Activated naive CD8-positive, alpha-beta T cell (primary cell): Measurements from ENCODE around the gene LHX4.

Experiments
- H3K27ac Mint-ChIP-seq: one replicate; pipeline ENCODE4 v1.8.0; 2021; ENCODE audit warnings: mixed read lengths
- H3K27me3 Mint-ChIP-seq: one replicate; pipeline ENCODE4 v1.8.0; 2021; ENCODE audit warnings: mixed read lengths
- H3K36me3 Mint-ChIP-seq: one replicate; pipeline ENCODE4 v1.8.0; 2021; ENCODE audit warnings: mixed read lengths
- H3K4me1 Mint-ChIP-seq: one replicate; pipeline ENCODE4 v1.8.0; 2021; ENCODE audit warnings: low read depth, mixed read lengths
- H3K4me3 Mint-ChIP-seq: one replicate; pipeline ENCODE4 v1.8.0; 2021; ENCODE audit warnings: mild to moderate bottlenecking, mixed read lengths
- H3K9me3 Mint-ChIP-seq: one replicate; pipeline ENCODE4 v1.8.0; 2021; ENCODE audit warnings: low read depth, mixed read lengths

Gene LHX4

GRCh38 chr1:180272395-180272794, 42.3 kb downstream of the LHX4 start:
- no peaks in the 10 kb centered on the region for H3K4me1 Mint-ChIP-seq
- H3K27me3 Mint-ChIP-seq = no peaks in the 10 kb centered on the region
- no peak overlapping the region for H3K4me3 Mint-ChIP-seq
- H3K36me3 Mint-ChIP-seq = peaks cover 12% of the 10 kb centered on the region
- H3K9me3 Mint-ChIP-seq = no peaks in the 10 kb centered on the region
- H3K27ac Mint-ChIP-seq = no peak overlapping the region

- H3K9me3 Mint-ChIP-seq = no peaks in the 10 kb centered on the region
- peaks cover 15% of the 10 kb centered on the region for H3K36me3 Mint-ChIP-seq
- no peaks in the 10 kb centered on the region for H3K27me3 Mint-ChIP-seq
- no peak overlapping the region for H3K27ac Mint-ChIP-seq
- H3K4me1 Mint-ChIP-seq = no peaks in the 10 kb centered on the region
- H3K4me3 Mint-ChIP-seq = no peak overlapping the region
Observed at GRCh38 chr1:180273066-180273465, 43.0 kb downstream of the LHX4 start.

- no peak overlapping the region for H3K4me3 Mint-ChIP-seq
- H3K9me3 Mint-ChIP-seq = no peaks in the 10 kb centered on the region
- H3K27ac Mint-ChIP-seq = no peak overlapping the region
- H3K36me3 Mint-ChIP-seq = peaks cover 15% of the 10 kb centered on the region
- no peaks in the 10 kb centered on the region for H3K27me3 Mint-ChIP-seq
- no peaks in the 10 kb centered on the region for H3K4me1 Mint-ChIP-seq
Observed at GRCh38 chr1:180274221-180274620, 44.2 kb downstream of the LHX4 start.

GRCh38 chr1:180275726-180276125, 45.7 kb downstream of the LHX4 start:
- Mint-ChIP-seq H3K4me3 (no peak overlapping the region), H3K27ac (no peak overlapping the region), H3K9me3 (no peaks in the 10 kb centered on the region), H3K27me3 (no peaks in the 10 kb centered on the region), H3K36me3 (peaks cover 19% of the 10 kb centered on the region), H3K4me1 (no peaks in the 10 kb centered on the region)

- Mint-ChIP-seq H3K9me3 (no peaks in the 10 kb centered on the region), H3K4me3 (no peak overlapping the region), H3K27ac (no peak overlapping the region), H3K4me1 (no peaks in the 10 kb centered on the region), H3K36me3 (peaks cover 23% of the 10 kb centered on the region), H3K27me3 (no peaks in the 10 kb centered on the region)
Observed at GRCh38 chr1:180277476-180278193, 47.6 kb downstream of the LHX4 start.

GRCh38 chr1:180278194-180278515, 48.1 kb downstream of the LHX4 start:
- peaks cover 23% of the 10 kb centered on the region for H3K36me3 Mint-ChIP-seq
- no peaks in the 10 kb centered on the region for H3K9me3 Mint-ChIP-seq
- no peaks in the 10 kb centered on the region for H3K27me3 Mint-ChIP-seq
- no peak overlapping the region for H3K27ac Mint-ChIP-seq
- no peak overlapping the region for H3K4me3 Mint-ChIP-seq
- H3K4me1 Mint-ChIP-seq = no peaks in the 10 kb centered on the region

- Mint-ChIP-seq H3K36me3 (peaks cover 24% of the 10 kb centered on the region), H3K4me1 (no peaks in the 10 kb centered on the region), H3K4me3 (no peak overlapping the region), H3K27ac (no peak overlapping the region), H3K9me3 (no peaks in the 10 kb centered on the region), H3K27me3 (no peaks in the 10 kb centered on the region)
Observed at GRCh38 chr1:180278596-180279395, 48.7 kb downstream of the LHX4 start.

GRCh38 chr1:180279651-180280050, 49.6 kb downstream of the LHX4 start:
- Mint-ChIP-seq H3K4me3 (no peak overlapping the region), H3K36me3 (peaks cover 21% of the 10 kb centered on the region), H3K4me1 (no peaks in the 10 kb centered on the region), H3K27me3 (no peaks in the 10 kb centered on the region), H3K27ac (no peak overlapping the region), H3K9me3 (no peaks in the 10 kb centered on the region)

GRCh38 chr1:180280617-180281016, 50.6 kb downstream of the LHX4 start:
- no peak overlapping the region for H3K27ac Mint-ChIP-seq
- no peaks in the 10 kb centered on the region for H3K4me1 Mint-ChIP-seq
- no peak overlapping the region for H3K4me3 Mint-ChIP-seq
- peaks cover 23% of the 10 kb centered on the region for H3K36me3 Mint-ChIP-seq
- H3K9me3 Mint-ChIP-seq = no peaks in the 10 kb centered on the region
- H3K27me3 Mint-ChIP-seq = no peaks in the 10 kb centered on the region

GRCh38 chr1:180281490-180281889, 51.4 kb downstream of the LHX4 start:
- Mint-ChIP-seq H3K4me1 (no peaks in the 10 kb centered on the region), H3K9me3 (no peaks in the 10 kb centered on the region), H3K27ac (no peak overlapping the region), H3K27me3 (no peaks in the 10 kb centered on the region), H3K36me3 (peaks cover 23% of the 10 kb centered on the region), H3K4me3 (no peak overlapping the region)

GRCh38 chr1:180282401-180283044, 52.5 kb downstream of the LHX4 start:
- Mint-ChIP-seq H3K27ac (no peak overlapping the region), H3K36me3 (peaks cover 19% of the 10 kb centered on the region), H3K9me3 (no peaks in the 10 kb centered on the region), H3K27me3 (no peaks in the 10 kb centered on the region), H3K4me1 (no peaks in the 10 kb centered on the region), H3K4me3 (no peak overlapping the region)

GRCh38 chr1:180283098-180283497, 53.0 kb downstream of the LHX4 start:
- Mint-ChIP-seq H3K36me3 (peaks cover 21% of the 10 kb centered on the region), H3K4me3 (no peak overlapping the region), H3K9me3 (no peaks in the 10 kb centered on the region), H3K4me1 (no peaks in the 10 kb centered on the region), H3K27ac (no peak overlapping the region), H3K27me3 (no peaks in the 10 kb centered on the region)

GRCh38 chr1:180286417-180286816, 56.4 kb downstream of the LHX4 start:
- Mint-ChIP-seq H3K27ac (no peak overlapping the region), H3K4me1 (peaks cover 23% of the 10 kb centered on the region), H3K9me3 (no peaks in the 10 kb centered on the region), H3K27me3 (no peaks in the 10 kb centered on the region), H3K4me3 (no peak overlapping the region), H3K36me3 (peaks cover 20% of the 10 kb centered on the region)

GRCh38 chr1:180287988-180288705, 58.1 kb downstream of the LHX4 start:
- Mint-ChIP-seq H3K9me3 (no peaks in the 10 kb centered on the region), H3K4me1 (peaks cover 25% of the 10 kb centered on the region), H3K27ac (no peak overlapping the region), H3K36me3 (peaks cover 23% of the 10 kb centered on the region), H3K27me3 (no peaks in the 10 kb centered on the region), H3K4me3 (no peak overlapping the region)

GRCh38 chr1:180288940-180289339, 58.9 kb downstream of the LHX4 start:
- Mint-ChIP-seq H3K27ac (no peak overlapping the region), H3K4me1 (peaks cover 25% of the 10 kb centered on the region), H3K36me3 (peaks cover 21% of the 10 kb centered on the region), H3K27me3 (no peaks in the 10 kb centered on the region), H3K4me3 (no peak overlapping the region), H3K9me3 (no peaks in the 10 kb centered on the region)
